HepG2 (cell line): Measurements from ENCODE around the gene GOT2. TPM values are rescaled to one million over a fixed set of nuclear protein-coding genes. Genes with fewer than 3 reads are reported as not detected.

Source experiments
- ETV6 ChIP-seq: sonication (generic); formaldehyde crosslinking; conservative IDR thresholded peaks from 2 replicates; pipeline ENCODE4 v1.4.0; 2020; ENCODE audit warnings: missing genetic modification reagents
- HMG20B ChIP-seq: conservative IDR thresholded peaks from 2 replicates; pipeline ENCODE4 v1.6.1; 2016; ENCODE audit warnings: missing genetic modification reagents, missing compliant biosample characterization
- HMGA1 ChIP-seq: sonication (generic); formaldehyde crosslinking; conservative IDR thresholded peaks from 2 replicates; pipeline ENCODE4 v1.4.0; 2020; ENCODE audit warnings: missing genetic modification reagents
- HMGXB3 ChIP-seq: sonication (generic); formaldehyde crosslinking; IDR thresholded peaks from 2 replicates; pipeline ENCODE4 v1.4.0; 2020; ENCODE audit warnings: missing genetic modification reagents, borderline replicate concordance
- MYPOP ChIP-seq: sonication (generic); formaldehyde crosslinking; IDR thresholded peaks from 2 replicates; pipeline ENCODE4 v1.8.1; 2023; ENCODE audit warnings: mild to moderate bottlenecking, moderate library complexity, missing genetic modification reagents
- NR2C2 ChIP-seq: sonication (generic); formaldehyde crosslinking; IDR thresholded peaks from 2 replicates; pipeline ENCODE4 v1.4.0; 2020; ENCODE audit warnings: missing genetic modification reagents, mild to moderate bottlenecking, moderate library complexity, borderline replicate concordance
- TEAD2 ChIP-seq: sonication (generic); formaldehyde crosslinking; IDR thresholded peaks from 2 replicates; pipeline ENCODE4 v1.9.0; 2021; ENCODE audit warnings: missing genetic modification reagents
- XRCC5 ChIP-seq: fragments of 200-400 bp; formaldehyde crosslinking; optimal IDR thresholded peaks from 2 replicates; pipeline ENCODE3; 2017; ENCODE audit warnings: mild to moderate bottlenecking, low read length
- ZFAT ChIP-seq: sonication (generic); formaldehyde crosslinking; conservative IDR thresholded peaks from 2 replicates; pipeline ENCODE4 v1.8.1; 2023; ENCODE audit warnings: missing genetic modification reagents, inconsistent platforms
- ZNF230 ChIP-seq: sonication (generic); formaldehyde crosslinking; IDR thresholded peaks from 2 replicates; pipeline ENCODE4 v1.4.0; 2020; ENCODE audit warnings: mild to moderate bottlenecking, missing genetic modification reagents
- ZNF234 ChIP-seq: sonication (generic); formaldehyde crosslinking; conservative IDR thresholded peaks from 2 replicates; pipeline ENCODE4 v1.5.1; 2020; ENCODE audit warnings: mild to moderate bottlenecking, missing genetic modification reagents
- ZNF350 ChIP-seq: sonication (generic); formaldehyde crosslinking; IDR thresholded peaks from 2 replicates; pipeline ENCODE4 v1.4.0; 2020; ENCODE audit warnings: mild to moderate bottlenecking, low read depth, missing genetic modification reagents, borderline replicate concordance
- ZNF609 ChIP-seq: sonication (generic); formaldehyde crosslinking; IDR thresholded peaks from 2 replicates; pipeline ENCODE4 v1.4.0; 2020; ENCODE audit warnings: mild to moderate bottlenecking, missing genetic modification reagents, borderline replicate concordance
- polyA plus RNA-seq, 8 experiments: library from polyadenylated mRNA; depleted of rRNA in 3 of 8; stranded (reverse) in 7 of 8; unstranded in 1 of 8; fragments of >200 nt; fragmentation: Illumina TruSeq in 4 of 8; extraction: Trizol in 4 of 8; gene quantifications; 2 replicates each; pipeline versions ENCODE4 v1.2.1 to v1.2.3, GENCODE V29; 2011 to 2016; ENCODE audit warnings: low read depth in 4 of 8, missing spikeins in 1 of 8, mixed read lengths in 1 of 8; ENCODE audit not compliant: insufficient read depth in 1 of 8
- total RNA-seq, 5 experiments: library from RNA; depleted of rRNA; stranded (reverse); fragments of >200 nt; fragmentation: Illumina TruSeq; extraction: Trizol; gene quantifications; 2 replicates each; pipeline ENCODE4 v1.2.3, GENCODE V29; 2016; ENCODE audit warnings: low read depth in 1 of 5
- TF ChIP-seq, protein P1 (sequence below): sonication (generic); formaldehyde crosslinking; IDR thresholded peaks from 2 replicates; pipeline ENCODE4 v1.5.0; 2020; ENCODE audit warnings: mild to moderate bottlenecking, missing genetic modification reagents, borderline replicate concordance
- TF ChIP-seq, protein P2 (sequence below): IDR thresholded peaks from 2 replicates; pipeline ENCODE4 v1.6.1; 2016; ENCODE audit warnings: low read depth, borderline replicate concordance

GOT2 gene
- total and polyA plus RNA-seq, 2 of the 13 experiments (the other 11 are each of a cell fraction or from before 2014, with no cell fraction given): 32.6 to 121 TPM

- TF ChIP-seq HMGXB3 (CRISPR knock-in tag): peak; percentile 89; the same call in 1 of the 2 replicates
- peak; percentile 68 for TF ChIP-seq TEAD2 (CRISPR knock-in tag)
- TF ChIP-seq ETV6 (CRISPR knock-in tag): peak; percentile 86
- TF ChIP-seq ZNF230 (CRISPR knock-in tag): peak; percentile 76; the same call in 1 of the 2 replicates
- TF ChIP-seq XRCC5: peak; percentile 99
- peak; percentile 16; the same call in 1 of the 2 replicates for TF ChIP-seq NR2C2
- TF ChIP-seq, protein P1, sequence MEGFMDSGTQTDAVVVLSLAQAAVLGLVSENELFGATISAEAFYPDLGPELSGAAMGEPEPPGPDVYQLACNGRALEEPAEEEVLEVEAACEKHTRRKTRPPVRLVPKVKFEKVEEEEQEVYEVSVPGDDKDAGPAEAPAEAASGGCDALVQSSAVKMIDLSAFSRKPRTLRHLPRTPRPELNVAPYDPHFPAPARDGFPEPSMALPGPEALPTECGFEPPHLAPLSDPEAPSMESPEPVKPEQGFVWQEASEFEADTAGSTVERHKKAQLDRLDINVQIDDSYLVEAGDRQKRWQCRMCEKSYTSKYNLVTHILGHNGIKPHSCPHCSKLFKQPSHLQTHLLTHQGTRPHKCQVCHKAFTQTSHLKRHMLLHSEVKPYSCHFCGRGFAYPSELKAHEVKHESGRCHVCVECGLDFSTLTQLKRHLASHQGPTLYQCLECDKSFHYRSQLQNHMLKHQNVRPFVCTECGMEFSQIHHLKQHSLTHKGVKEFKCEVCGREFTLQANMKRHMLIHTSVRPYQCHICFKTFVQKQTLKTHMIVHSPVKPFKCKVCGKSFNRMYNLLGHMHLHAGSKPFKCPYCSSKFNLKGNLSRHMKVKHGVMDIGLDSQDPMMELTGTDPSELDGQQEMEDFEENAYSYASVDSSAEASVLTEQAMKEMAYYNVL (CRISPR knock-in tag): peak; percentile 89
- TF ChIP-seq ZFAT (CRISPR knock-in tag): no peak
- no peak; the same call in 1 of the 2 replicates for TF ChIP-seq ZNF234 (CRISPR knock-in tag)
- TF ChIP-seq MYPOP (CRISPR knock-in tag): peak; percentile 77; the same call in 1 of the 2 replicates
- no peak for TF ChIP-seq HMGA1 (CRISPR knock-in tag)
- TF ChIP-seq ZNF350 (CRISPR knock-in tag): peak; percentile 98
- peak; percentile 78 for TF ChIP-seq ZNF609 (CRISPR knock-in tag)
- peak; percentile 61; the same call in 1 of the 2 replicates for TF ChIP-seq HMG20B (CRISPR knock-in tag)
- TF ChIP-seq, protein P2, sequence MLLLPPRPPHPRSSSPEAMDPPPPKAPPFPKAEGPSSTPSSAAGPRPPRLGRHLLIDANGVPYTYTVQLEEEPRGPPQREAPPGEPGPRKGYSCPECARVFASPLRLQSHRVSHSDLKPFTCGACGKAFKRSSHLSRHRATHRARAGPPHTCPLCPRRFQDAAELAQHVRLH (CRISPR knock-in tag): peak; percentile 94; the same call in 1 of the 2 replicates
These were observed at the start of gene GOT2 (continued) for GRCh38 chr16:58733671-58734458.
